Activated CD8-positive, alpha-beta memory T cell treated with anti-CD3 and anti-CD28 coated beads, Interleukin-2, amount 10 ng/mL, durations not matched to agents 7 days and 5 days (primary cell): ENCODE data around the gene ARMCX1. TPM values are rescaled to one million over a fixed set of nuclear protein-coding genes. Genes with fewer than 3 reads are reported as not detected.

Experiments
- total RNA-seq, 2 experiments: library from RNA; stranded (reverse); gene quantifications; one replicate each; pipeline ENCODE4 v1.2.3, GENCODE V29; 2021

Gene ARMCX1
- total RNA-seq, 2 experiments from 2014 or later: 0.20 to 0.26 TPM

Other genes with a start within 250 kb of the ARMCX1 start
- gene TIMM8A, start 201.8 kb upstream of the ARMCX1 start, total RNA-seq: 10 to 100 TPM; 16.7 to 23.6 TPM
- gene BTK, start 164.4 kb upstream of the ARMCX1 start, total RNA-seq: under 1 TPM; 0.14 to 0.41 TPM
- 100 to 1,000 TPM; 178 to 225 TPM for gene RPL36A, start 159.5 kb upstream of the ARMCX1 start, total RNA-seq
- gene GLA, start 142.6 kb upstream of the ARMCX1 start, total RNA-seq: 10 to 100 TPM; 40.2 to 60.4 TPM
- gene HNRNPH2, start 142.3 kb upstream of the ARMCX1 start, total RNA-seq: 10 to 100 TPM; 30.7 to 31.2 TPM
- gene ARMCX4, start 65.1 kb upstream of the ARMCX1 start, total RNA-seq: 1 to 10 TPM; 1.8 to 2.4 TPM
- 10 to 100 TPM; 32.9 to 43.0 TPM for gene ARMCX6, start 67.5 kb downstream of the ARMCX1 start, total RNA-seq
- 10 to 100 TPM; 22.7 to 25.7 TPM for gene ARMCX3, start 72.6 kb downstream of the ARMCX1 start, total RNA-seq
- 1 to 10 TPM; 2.8 to 6.4 TPM for gene ARMCX2, start 109.3 kb downstream of the ARMCX1 start, total RNA-seq